ENCODE data around the gene XRCC5.
"Not testable (repeated sequence)": the region's sequence is repeated elsewhere in the genome, so short reads cannot be mapped to it uniquely, and the experiment has no call there.

The XRCC5 gene

GRCh38 chr2:216206041-216206703 is 97.0 kb downstream of the XRCC5 start:
- DNase-seq, result no peak

- DNase-seq, result no peak
Observed at GRCh38 chr2:216206821-216207220, 97.7 kb downstream of the XRCC5 start.

GRCh38 chr2:216208661-216209060 is 99.5 kb downstream of the XRCC5 start:
- not testable (repeated sequence) for DNase-seq

GRCh38 chr2:216210701-216211540 is 101.8 kb downstream of the XRCC5 start:
- no peak for DNase-seq

- DNase-seq, result no peak
Observed at GRCh38 chr2:216211614-216212145, 102.5 kb downstream of the XRCC5 start.

- DNase-seq, result no peak
Observed at GRCh38 chr2:216214768-216215167, 105.6 kb downstream of the XRCC5 start.

- DNase-seq, result no peak
Observed at GRCh38 chr2:216215658-216216390, 106.7 kb downstream of the XRCC5 start.

- DNase-seq, result no peak
Observed at GRCh38 chr2:216216951-216217903, 108.1 kb downstream of the XRCC5 start.

GRCh38 chr2:216217904-216218260 is 108.7 kb downstream of the XRCC5 start:
- no peak for DNase-seq

- DNase-seq, result no peak
Observed at GRCh38 chr2:216219861-216220260, 110.7 kb downstream of the XRCC5 start.

GRCh38 chr2:216220976-216221375 is 111.8 kb downstream of the XRCC5 start:
- DNase-seq, result no peak

- DNase-seq, result no peak
Observed at GRCh38 chr2:216221811-216222210, 112.7 kb downstream of the XRCC5 start.

GRCh38 chr2:216222650-216223352 is 113.7 kb downstream of the XRCC5 start:
- DNase-seq, result no peak

GRCh38 chr2:216224388-216224787 is 115.2 kb downstream of the XRCC5 start:
- DNase-seq, result no peak

- no peak for DNase-seq
Observed at GRCh38 chr2:216229277-216229914, 120.2 kb downstream of the XRCC5 start.

- no peak for DNase-seq
Observed at GRCh38 chr2:216231867-216232266, 122.7 kb downstream of the XRCC5 start.

- DNase-seq, result no peak
Observed at GRCh38 chr2:216232721-216233120, 123.6 kb downstream of the XRCC5 start.

- DNase-seq, result no peak
Observed at GRCh38 chr2:216233281-216233995, 124.3 kb downstream of the XRCC5 start.

GRCh38 chr2:216234106-216234505 is 125.0 kb downstream of the XRCC5 start:
- no peak for DNase-seq

GRCh38 chr2:216235462-216235861 is 126.3 kb downstream of the XRCC5 start:
- no peak for DNase-seq
